SK-N-SH treated with all-trans-retinoic acid at 6 μM for 48 hours (cell line): ENCODE results near the gene TRIM72.

Source experiments
- TCF4 ChIP-seq: fragments of 250-450 bp; sonication (Bioruptor Pico); IDR thresholded peaks from 2 replicates; pipeline ENCODE4 v1.8.0; 2021; ENCODE audit warnings: mild to moderate bottlenecking, moderate library complexity, borderline replicate concordance
- ZFP3 ChIP-seq: fragments of 250-450 bp; sonication (Bioruptor Pico); IDR thresholded peaks from 2 replicates; pipeline ENCODE4 v1.5.0; 2020; ENCODE audit warnings: mild to moderate bottlenecking, moderate library complexity
- TF ChIP-seq, protein P1 (sequence below): fragments of 250-450 bp; sonication (Bioruptor Pico); IDR thresholded peaks from 2 replicates; pipeline ENCODE4 v1.8.0; 2020; ENCODE audit warnings: mild to moderate bottlenecking, moderate library complexity, borderline replicate concordance

DNA sequence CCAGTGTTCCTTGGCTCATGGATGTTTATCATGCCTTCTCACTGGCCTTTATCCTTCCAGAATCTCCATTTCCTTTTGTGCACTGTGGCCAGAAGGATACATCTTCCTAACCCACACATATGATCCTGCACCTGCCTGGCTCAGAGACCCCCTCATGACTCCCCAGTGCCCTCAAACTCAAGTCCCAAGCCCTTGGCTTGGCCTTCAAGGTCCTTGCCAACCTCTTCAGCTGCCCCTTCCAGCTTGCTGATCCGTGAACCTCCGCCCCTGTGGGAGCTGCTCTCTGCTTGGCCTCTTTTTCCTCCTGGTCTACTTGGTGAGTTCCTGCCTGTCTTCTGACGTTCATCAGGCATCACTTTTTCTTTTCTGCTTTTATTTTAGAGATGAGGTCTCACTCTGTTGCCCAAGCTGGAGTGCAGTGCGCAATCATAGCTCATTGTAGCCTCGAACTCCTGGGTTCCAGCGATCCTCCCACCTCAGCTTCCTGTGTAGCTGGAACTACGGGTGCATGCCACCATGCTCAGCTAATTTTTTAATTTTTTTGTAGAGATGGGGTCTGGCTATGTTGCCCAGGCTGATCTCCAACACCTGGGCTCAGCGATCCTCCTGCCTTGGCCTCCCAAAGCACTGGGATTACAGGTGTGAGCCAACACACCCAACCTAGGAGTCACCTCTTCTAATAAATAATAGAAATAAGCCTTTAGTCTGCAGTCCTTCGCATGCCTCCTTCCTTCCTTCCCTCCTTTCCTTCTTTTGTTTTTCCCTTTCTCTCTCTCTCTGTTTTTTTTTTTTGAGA is 8.8 kb upstream of the TRIM72 start:
- TF ChIP-seq TCF4 (no peak), ZFP3 (no peak)
- TF ChIP-seq, protein P1, sequence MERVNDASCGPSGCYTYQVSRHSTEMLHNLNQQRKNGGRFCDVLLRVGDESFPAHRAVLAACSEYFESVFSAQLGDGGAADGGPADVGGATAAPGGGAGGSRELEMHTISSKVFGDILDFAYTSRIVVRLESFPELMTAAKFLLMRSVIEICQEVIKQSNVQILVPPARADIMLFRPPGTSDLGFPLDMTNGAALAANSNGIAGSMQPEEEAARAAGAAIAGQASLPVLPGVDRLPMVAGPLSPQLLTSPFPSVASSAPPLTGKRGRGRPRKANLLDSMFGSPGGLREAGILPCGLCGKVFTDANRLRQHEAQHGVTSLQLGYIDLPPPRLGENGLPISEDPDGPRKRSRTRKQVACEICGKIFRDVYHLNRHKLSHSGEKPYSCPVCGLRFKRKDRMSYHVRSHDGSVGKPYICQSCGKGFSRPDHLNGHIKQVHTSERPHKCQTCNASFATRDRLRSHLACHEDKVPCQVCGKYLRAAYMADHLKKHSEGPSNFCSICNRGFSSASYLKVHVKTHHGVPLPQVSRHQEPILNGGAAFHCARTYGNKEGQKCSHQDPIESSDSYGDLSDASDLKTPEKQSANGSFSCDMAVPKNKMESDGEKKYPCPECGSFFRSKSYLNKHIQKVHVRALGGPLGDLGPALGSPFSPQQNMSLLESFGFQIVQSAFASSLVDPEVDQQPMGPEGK (CRISPR knock-in tag): no peak
